WTC11 (cell line): ENCODE results near the gene HBEGF. TPM values are rescaled to one million over a fixed set of nuclear protein-coding genes. Genes with fewer than 3 reads are reported as not detected.

ENCODE experiments used
- ATAC-seq: fragments of 200-7000 bp; cut with Tn5 transposase; 2 replicates; pipeline ENCODE4 v1.10.0; 2021; ENCODE audit warnings: mild to moderate bottlenecking, moderate library complexity
- CTCF ChIA-PET: fragments of 300-600 bp; sonication (Branson Sonifier 250); formaldehyde crosslinking; loops from one replicate; lab custom pipeline; 2021; ENCODE audit warnings: antibody characterized with exemption; lab: Charles Lee
- POLR2A ChIA-PET: fragments of 350-600 bp; sonication (Branson Sonifier 250); formaldehyde crosslinking; loops from one replicate; lab custom pipeline; 2021; ENCODE audit warnings: antibody characterized with exemption; lab: Charles Lee
- DNase-seq: peaks from one replicate; pipeline ENCODE4 v3.0.0; 2021; ENCODE audit warnings: low spot score
- H3K27ac Mint-ChIP-seq: 2 replicates; pipeline ENCODE4 v1.8.0; 2021; ENCODE audit warnings: mixed read lengths
- H3K27me3 Mint-ChIP-seq: 2 replicates; pipeline ENCODE4 v1.8.0; 2021; ENCODE audit warnings: low read depth, mild to moderate bottlenecking, moderate library complexity, mixed read lengths
- H3K36me3 Mint-ChIP-seq: 2 replicates; pipeline ENCODE4 v1.8.0; 2021; ENCODE audit warnings: mixed read lengths
- H3K4me1 Mint-ChIP-seq: 2 replicates; pipeline ENCODE4 v1.8.0; 2022; ENCODE audit warnings: mixed read lengths
- H3K4me3 Mint-ChIP-seq: 2 replicates; pipeline ENCODE4 v1.8.0; 2021; ENCODE audit warnings: mild to moderate bottlenecking, moderate library complexity, mixed read lengths
- H3K9me3 Mint-ChIP-seq: 2 replicates; pipeline ENCODE4 v1.8.0; 2021; ENCODE audit warnings: mixed read lengths
- CREM ChIP-seq: sonication (generic); formaldehyde crosslinking; IDR thresholded peaks from 2 replicates; pipeline ENCODE4 v1.8.1; 2022; ENCODE audit warnings: mild to moderate bottlenecking, missing genetic modification reagents, moderate library complexity
- GABPB1 ChIP-seq: sonication (generic); formaldehyde crosslinking; IDR thresholded peaks from 2 replicates; pipeline ENCODE4 v1.8.1; 2023; ENCODE audit warnings: mild to moderate bottlenecking, missing genetic modification reagents
- IRF2 ChIP-seq: sonication (generic); formaldehyde crosslinking; IDR thresholded peaks from 2 replicates; pipeline ENCODE4 v1.8.0; 2022; ENCODE audit warnings: low read depth, missing genetic modification reagents, borderline replicate concordance
- NFATC4 ChIP-seq: fragments of 250-450 bp; sonication (Bioruptor Pico); IDR thresholded peaks from 2 replicates; pipeline ENCODE4 v1.9.0; 2021; ENCODE audit warnings: mild to moderate bottlenecking
- NR1H2 ChIP-seq: sonication (generic); formaldehyde crosslinking; IDR thresholded peaks from 2 replicates; pipeline ENCODE4 v1.9.0; 2021; ENCODE audit warnings: mild to moderate bottlenecking, moderate library complexity, missing genetic modification reagents
- NR3C1 ChIP-seq: sonication (generic); formaldehyde crosslinking; conservative IDR thresholded peaks from 2 replicates; pipeline ENCODE4 v1.8.1; 2023; ENCODE audit warnings: low read depth, mild to moderate bottlenecking, missing genetic modification reagents
- SOX15 ChIP-seq: fragments of 250-450 bp; sonication (Bioruptor Pico); IDR thresholded peaks from 2 replicates; pipeline ENCODE4 v1.9.0; 2021; ENCODE audit warnings: mild to moderate bottlenecking
- SP1 ChIP-seq: sonication (generic); formaldehyde crosslinking; conservative IDR thresholded peaks from 2 replicates; pipeline ENCODE4 v1.8.1; 2022; ENCODE audit warnings: missing genetic modification reagents
- TEAD1 ChIP-seq: sonication (generic); formaldehyde crosslinking; IDR thresholded peaks from 2 replicates; pipeline ENCODE4 v1.8.0; 2022; ENCODE audit warnings: mild to moderate bottlenecking, missing genetic modification reagents
- ZBTB21 ChIP-seq: sonication (generic); formaldehyde crosslinking; IDR thresholded peaks from 2 replicates; pipeline ENCODE4 v1.8.1; 2023; ENCODE audit warnings: mild to moderate bottlenecking, missing genetic modification reagents, borderline replicate concordance
- ZNF423 ChIP-seq: fragments of 250-450 bp; sonication (Bioruptor Pico); IDR thresholded peaks from 2 replicates; pipeline ENCODE4 v2.1.2; 2022; ENCODE audit warnings: mild to moderate bottlenecking, moderate library complexity
- total RNA-seq: library from RNA; stranded (reverse); gene quantifications from 3 replicates; pipeline ENCODE4 v1.2.3, GENCODE V29; 2021
- TF ChIP-seq, protein P1 (sequence below): sonication (generic); formaldehyde crosslinking; IDR thresholded peaks from 2 replicates; pipeline ENCODE4 v1.8.1; 2022; ENCODE audit warnings: mild to moderate bottlenecking, moderate library complexity, missing genetic modification reagents
- TF ChIP-seq, protein P2 (sequence below): sonication (generic); formaldehyde crosslinking; IDR thresholded peaks from 2 replicates; pipeline ENCODE4 v1.8.1; 2023; ENCODE audit warnings: mild to moderate bottlenecking, missing genetic modification reagents
- TF ChIP-seq, protein P3 (sequence below): sonication (generic); formaldehyde crosslinking; IDR thresholded peaks from 2 replicates; pipeline ENCODE4 v1.8.1; 2022; ENCODE audit warnings: low read depth, missing genetic modification reagents, borderline replicate concordance
- TF ChIP-seq, protein P4 (sequence below): sonication (generic); formaldehyde crosslinking; IDR thresholded peaks from 2 replicates; pipeline ENCODE4 v1.8.1; 2023; ENCODE audit warnings: mild to moderate bottlenecking, moderate library complexity, missing genetic modification reagents
- TF ChIP-seq, protein P5 (sequence below): fragments of 200-600 bp; IDR thresholded peaks from 2 replicates; pipeline ENCODE4 v1.8.0; 2022; ENCODE audit warnings: antibody characterized with exemption
- TF ChIP-seq, protein P6 (sequence below): sonication (generic); formaldehyde crosslinking; IDR thresholded peaks from 2 replicates; pipeline ENCODE4 v1.8.0; 2022; ENCODE audit warnings: mild to moderate bottlenecking, missing genetic modification reagents

The HBEGF gene
- total RNA-seq, 1 experiment from 2014 or later = 4.0 TPM

DNA sequence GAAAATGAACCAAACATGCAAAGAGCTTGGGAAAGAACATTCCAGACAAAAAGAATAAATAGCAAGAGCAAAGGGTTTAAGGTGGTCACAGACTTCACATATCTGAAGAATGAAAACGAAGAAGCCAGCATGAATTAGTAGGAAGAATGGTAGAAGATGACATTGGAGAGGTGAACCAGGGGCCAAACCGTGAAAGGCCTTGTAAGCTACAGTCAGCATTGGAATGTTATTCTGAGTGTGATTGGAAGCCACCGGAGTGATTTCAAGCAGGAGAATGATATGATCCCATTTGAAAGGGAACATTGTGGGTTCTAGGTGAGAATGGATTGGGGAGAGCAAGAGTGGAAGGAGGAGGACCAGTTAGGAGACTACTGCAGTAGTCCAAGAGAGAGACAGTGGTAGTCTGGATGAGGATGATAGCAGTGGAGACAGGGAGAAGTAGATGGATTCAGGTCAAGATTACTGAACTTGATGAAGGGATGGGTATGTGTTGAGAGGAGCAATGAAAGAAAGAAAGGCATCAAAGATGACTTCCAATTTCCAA, 36.6 kb downstream of the HBEGF start (continued):
- TF ChIP-seq, protein P1, sequence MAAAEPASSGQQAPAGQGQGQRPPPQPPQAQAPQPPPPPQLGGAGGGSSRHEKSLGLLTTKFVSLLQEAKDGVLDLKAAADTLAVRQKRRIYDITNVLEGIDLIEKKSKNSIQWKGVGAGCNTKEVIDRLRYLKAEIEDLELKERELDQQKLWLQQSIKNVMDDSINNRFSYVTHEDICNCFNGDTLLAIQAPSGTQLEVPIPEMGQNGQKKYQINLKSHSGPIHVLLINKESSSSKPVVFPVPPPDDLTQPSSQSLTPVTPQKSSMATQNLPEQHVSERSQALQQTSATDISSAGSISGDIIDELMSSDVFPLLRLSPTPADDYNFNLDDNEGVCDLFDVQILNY = no peak
- no peak for TF ChIP-seq CREM (CRISPR knock-in tag)

DNA sequence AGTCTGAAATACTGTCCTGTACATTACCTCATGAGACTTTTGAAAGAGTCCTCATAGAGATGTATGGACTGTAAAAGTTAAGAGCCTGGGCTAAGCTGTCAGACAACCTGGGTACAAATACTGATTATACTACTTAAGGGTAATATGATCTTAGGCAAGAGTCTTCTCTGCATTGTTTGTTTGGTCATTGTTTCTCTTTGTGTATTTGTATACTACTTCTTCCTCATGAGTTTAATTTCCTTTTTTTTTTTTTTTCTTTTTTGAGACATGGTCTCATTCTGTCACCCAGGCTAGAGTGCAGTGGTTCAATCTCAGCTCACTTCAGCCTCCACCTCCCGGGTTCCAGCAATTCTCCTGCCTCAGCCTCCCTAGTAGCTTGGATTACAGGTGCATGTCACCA, 40.9 kb downstream of the HBEGF start:
- H3K27me3 Mint-ChIP-seq = peaks cover 6% of the 10 kb centered on the region; the same call in 1 of the 2 replicates
- ATAC-seq = no peak
- peaks cover 8% of the 10 kb centered on the region for H3K4me1 Mint-ChIP-seq
- ChIA-PET POLR2A (no interaction called here), CTCF (interaction anchor here (0.9 kb wide), 1 partner anchor 58 kb away, joined by 4 read pairs; no protein-coding TSS in a partner anchor)
- no peaks in the 10 kb centered on the region for H3K9me3 Mint-ChIP-seq
- H3K4me3 Mint-ChIP-seq = no peak overlapping the region
- no peak for DNase-seq
- no peak for TF ChIP-seq SP1
- TF ChIP-seq TEAD1 (CRISPR knock-in tag) = no peak
- no peak for TF ChIP-seq SOX15 (CRISPR knock-in tag)
- TF ChIP-seq, protein P1 = no peak
- TF ChIP-seq NFATC4 (CRISPR knock-in tag) = no peak
- H3K36me3 Mint-ChIP-seq = peaks cover 2% of the 10 kb centered on the region
- no peak overlapping the region for H3K27ac Mint-ChIP-seq

DNA sequence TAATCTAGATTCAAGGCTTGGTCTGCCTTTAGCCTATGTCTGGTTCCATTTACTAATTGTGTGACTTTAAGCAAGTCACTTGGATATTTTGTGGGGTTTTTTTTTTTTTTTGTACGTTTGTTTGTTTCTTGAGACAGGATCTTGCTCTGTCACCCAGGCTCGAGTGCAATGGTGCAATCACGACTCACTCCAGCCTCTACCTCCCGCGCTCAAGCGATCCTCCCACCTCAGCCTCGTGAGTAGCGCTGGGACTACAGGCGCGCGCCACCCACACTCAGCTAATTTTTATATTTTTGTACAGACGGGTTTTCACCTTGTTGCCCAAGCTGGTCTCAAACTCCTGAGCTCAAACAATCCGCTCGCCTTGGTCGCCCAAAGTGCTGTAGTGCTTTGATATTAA, 42.4 kb downstream of the HBEGF start:
- H3K4me3 Mint-ChIP-seq = peak overlapping the region; percentile 48
- TF ChIP-seq, protein P2, sequence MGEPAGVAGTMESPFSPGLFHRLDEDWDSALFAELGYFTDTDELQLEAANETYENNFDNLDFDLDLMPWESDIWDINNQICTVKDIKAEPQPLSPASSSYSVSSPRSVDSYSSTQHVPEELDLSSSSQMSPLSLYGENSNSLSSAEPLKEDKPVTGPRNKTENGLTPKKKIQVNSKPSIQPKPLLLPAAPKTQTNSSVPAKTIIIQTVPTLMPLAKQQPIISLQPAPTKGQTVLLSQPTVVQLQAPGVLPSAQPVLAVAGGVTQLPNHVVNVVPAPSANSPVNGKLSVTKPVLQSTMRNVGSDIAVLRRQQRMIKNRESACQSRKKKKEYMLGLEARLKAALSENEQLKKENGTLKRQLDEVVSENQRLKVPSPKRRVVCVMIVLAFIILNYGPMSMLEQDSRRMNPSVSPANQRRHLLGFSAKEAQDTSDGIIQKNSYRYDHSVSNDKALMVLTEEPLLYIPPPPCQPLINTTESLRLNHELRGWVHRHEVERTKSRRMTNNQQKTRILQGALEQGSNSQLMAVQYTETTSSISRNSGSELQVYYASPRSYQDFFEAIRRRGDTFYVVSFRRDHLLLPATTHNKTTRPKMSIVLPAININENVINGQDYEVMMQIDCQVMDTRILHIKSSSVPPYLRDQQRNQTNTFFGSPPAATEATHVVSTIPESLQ (CRISPR knock-in tag) = no peak

DNA sequence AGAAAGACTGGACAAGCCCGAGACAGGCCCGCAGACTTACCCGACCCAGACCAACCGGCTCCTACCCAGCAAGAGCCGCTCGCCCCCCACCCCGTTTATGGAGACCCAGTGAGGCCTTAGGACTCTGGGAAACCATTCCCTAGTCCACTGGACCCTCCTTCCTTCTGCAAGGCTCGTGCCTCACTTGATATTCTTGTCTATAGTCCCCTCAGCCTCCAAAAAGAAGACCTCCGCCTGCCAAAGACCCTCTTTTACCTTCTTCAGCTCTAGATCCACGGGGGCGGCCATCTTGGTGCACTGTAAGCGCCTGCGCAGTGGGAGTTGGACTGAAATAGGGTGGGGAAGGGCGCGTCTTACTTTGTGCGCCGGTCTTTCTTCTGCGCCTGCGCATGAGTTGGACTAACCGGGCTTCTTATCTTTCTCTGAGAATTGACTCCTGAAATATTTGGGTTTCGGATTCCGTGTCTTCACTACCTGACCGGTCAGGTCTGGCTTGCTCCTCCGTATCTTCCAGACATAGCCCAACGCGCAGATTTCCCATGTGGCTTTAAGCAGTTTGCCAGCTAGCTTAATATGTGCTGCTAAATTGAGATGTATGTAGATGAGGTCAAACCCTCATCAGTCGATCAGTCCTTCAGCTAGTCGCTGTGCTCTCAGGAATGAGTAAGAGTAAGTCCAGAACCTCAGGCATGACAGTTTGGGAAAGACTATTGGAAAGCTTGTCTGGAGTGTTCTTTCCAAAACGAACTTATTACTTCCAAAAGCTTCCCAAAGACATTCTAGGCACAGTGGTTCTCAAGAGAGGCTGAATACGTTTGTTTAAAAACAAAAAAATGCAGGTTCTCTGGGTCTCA, 43.4 kb downstream of the HBEGF start, which contains the start of gene PFDN1:
PFDN1 (minus strand) TSS at position 316 of the 854 bp plus-strand sequence; CDS start at position 288, 28 bp downstream.
- H3K4me3 Mint-ChIP-seq = peak within 1 kb of the TSS; percentile 96
- no peaks in the 10 kb centered on the region for H3K9me3 Mint-ChIP-seq
- H3K27me3 Mint-ChIP-seq = peaks cover 6% of the 10 kb centered on the region; the same call in 1 of the 2 replicates
- peaks cover 14% of the 10 kb centered on the region for H3K36me3 Mint-ChIP-seq
- ChIA-PET CTCF (interaction anchor here (1.1 to 3.3 kb wide), 8 partner anchors 42 to 96 kb away, joined by 3 to 38 read pairs (median 8); partner anchors contain the start of gene HBEGF), POLR2A (interaction anchor here (1.0 to 3.0 kb wide), 3 partner anchors 25 to 59 kb away, joined by 3 to 14 read pairs (median 4); partner anchors contain the start of gene HBEGF)
- peak within 1 kb of the TSS; percentile 99 for H3K27ac Mint-ChIP-seq
- DNase-seq (peak; percentile 94), ATAC-seq (peak; percentile 97)
- H3K4me1 Mint-ChIP-seq = peaks cover 8% of the 10 kb centered on the region
- TF ChIP-seq NR1H2 (CRISPR knock-in tag) = no peak
- TF ChIP-seq, protein P3, sequence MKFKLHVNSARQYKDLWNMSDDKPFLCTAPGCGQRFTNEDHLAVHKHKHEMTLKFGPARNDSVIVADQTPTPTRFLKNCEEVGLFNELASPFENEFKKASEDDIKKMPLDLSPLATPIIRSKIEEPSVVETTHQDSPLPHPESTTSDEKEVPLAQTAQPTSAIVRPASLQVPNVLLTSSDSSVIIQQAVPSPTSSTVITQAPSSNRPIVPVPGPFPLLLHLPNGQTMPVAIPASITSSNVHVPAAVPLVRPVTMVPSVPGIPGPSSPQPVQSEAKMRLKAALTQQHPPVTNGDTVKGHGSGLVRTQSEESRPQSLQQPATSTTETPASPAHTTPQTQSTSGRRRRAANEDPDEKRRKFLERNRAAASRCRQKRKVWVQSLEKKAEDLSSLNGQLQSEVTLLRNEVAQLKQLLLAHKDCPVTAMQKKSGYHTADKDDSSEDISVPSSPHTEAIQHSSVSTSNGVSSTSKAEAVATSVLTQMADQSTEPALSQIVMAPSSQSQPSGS (CRISPR knock-in tag) = no peak
- no peak for TF ChIP-seq GABPB1
- TF ChIP-seq, protein P4, sequence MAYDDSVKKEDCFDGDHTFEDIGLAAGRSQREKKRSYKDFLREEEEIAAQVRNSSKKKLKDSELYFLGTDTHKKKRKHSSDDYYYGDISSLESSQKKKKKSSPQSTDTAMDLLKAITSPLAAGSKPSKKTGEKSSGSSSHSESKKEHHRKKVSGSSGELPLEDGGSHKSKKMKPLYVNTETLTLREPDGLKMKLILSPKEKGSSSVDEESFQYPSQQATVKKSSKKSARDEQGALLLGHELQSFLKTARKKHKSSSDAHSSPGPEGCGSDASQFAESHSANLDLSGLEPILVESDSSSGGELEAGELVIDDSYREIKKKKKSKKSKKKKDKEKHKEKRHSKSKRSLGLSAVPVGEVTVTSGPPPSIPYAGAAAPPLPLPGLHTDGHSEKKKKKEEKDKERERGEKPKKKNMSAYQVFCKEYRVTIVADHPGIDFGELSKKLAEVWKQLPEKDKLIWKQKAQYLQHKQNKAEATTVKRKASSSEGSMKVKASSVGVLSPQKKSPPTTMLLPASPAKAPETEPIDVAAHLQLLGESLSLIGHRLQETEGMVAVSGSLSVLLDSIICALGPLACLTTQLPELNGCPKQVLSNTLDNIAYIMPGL (CRISPR knock-in tag) = 0 out of 2 replicates have a peak, but pooled peaks have one; percentile 30
- TF ChIP-seq NR3C1 = no peak
- TF ChIP-seq, protein P5, sequence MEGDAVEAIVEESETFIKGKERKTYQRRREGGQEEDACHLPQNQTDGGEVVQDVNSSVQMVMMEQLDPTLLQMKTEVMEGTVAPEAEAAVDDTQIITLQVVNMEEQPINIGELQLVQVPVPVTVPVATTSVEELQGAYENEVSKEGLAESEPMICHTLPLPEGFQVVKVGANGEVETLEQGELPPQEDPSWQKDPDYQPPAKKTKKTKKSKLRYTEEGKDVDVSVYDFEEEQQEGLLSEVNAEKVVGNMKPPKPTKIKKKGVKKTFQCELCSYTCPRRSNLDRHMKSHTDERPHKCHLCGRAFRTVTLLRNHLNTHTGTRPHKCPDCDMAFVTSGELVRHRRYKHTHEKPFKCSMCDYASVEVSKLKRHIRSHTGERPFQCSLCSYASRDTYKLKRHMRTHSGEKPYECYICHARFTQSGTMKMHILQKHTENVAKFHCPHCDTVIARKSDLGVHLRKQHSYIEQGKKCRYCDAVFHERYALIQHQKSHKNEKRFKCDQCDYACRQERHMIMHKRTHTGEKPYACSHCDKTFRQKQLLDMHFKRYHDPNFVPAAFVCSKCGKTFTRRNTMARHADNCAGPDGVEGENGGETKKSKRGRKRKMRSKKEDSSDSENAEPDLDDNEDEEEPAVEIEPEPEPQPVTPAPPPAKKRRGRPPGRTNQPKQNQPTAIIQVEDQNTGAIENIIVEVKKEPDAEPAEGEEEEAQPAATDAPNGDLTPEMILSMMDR = no peak
- TF ChIP-seq IRF2 (CRISPR knock-in tag) = no peak
- TF ChIP-seq, protein P6, sequence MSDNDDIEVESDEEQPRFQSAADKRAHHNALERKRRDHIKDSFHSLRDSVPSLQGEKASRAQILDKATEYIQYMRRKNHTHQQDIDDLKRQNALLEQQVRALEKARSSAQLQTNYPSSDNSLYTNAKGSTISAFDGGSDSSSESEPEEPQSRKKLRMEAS (CRISPR knock-in tag) = 0 out of 2 replicates have a peak, but pooled peaks have one; percentile 17
- TF ChIP-seq ZBTB21 = no peak
- 0 out of 2 replicates have a peak, but pooled peaks have one; percentile 70 for TF ChIP-seq CREM (CRISPR knock-in tag)
- no peak for TF ChIP-seq ZNF423 (CRISPR knock-in tag)

More for the DNA sequence above, 42.4 kb downstream of the HBEGF start:
- ATAC-seq = no peak
- Mint-ChIP-seq H3K4me1 (peaks cover 8% of the 10 kb centered on the region), H3K9me3 (no peaks in the 10 kb centered on the region), H3K36me3 (peaks cover 9% of the 10 kb centered on the region), H3K27me3 (peaks cover 6% of the 10 kb centered on the region; the same call in 1 of the 2 replicates), H3K27ac (no peak overlapping the region)
- ChIA-PET POLR2A (interaction anchor here (0.7 to 3.0 kb wide), 3 partner anchors 43 to 916 kb away, joined by 4 to 14 read pairs (median 5); partner anchors contain the start of gene HBEGF), CTCF (interaction anchor here (0.9 to 3.3 kb wide), 5 partner anchors 42 to 69 kb away, joined by 3 to 38 read pairs (median 17); partner anchors contain the start of gene HBEGF)
- no peak for DNase-seq
